ENCODE data around the gene RNGTT.
"Not testable (repeated sequence)": the region's sequence is repeated elsewhere in the genome, so short reads cannot be mapped to it uniquely, and the experiment has no call there.

Gene RNGTT

DNA sequence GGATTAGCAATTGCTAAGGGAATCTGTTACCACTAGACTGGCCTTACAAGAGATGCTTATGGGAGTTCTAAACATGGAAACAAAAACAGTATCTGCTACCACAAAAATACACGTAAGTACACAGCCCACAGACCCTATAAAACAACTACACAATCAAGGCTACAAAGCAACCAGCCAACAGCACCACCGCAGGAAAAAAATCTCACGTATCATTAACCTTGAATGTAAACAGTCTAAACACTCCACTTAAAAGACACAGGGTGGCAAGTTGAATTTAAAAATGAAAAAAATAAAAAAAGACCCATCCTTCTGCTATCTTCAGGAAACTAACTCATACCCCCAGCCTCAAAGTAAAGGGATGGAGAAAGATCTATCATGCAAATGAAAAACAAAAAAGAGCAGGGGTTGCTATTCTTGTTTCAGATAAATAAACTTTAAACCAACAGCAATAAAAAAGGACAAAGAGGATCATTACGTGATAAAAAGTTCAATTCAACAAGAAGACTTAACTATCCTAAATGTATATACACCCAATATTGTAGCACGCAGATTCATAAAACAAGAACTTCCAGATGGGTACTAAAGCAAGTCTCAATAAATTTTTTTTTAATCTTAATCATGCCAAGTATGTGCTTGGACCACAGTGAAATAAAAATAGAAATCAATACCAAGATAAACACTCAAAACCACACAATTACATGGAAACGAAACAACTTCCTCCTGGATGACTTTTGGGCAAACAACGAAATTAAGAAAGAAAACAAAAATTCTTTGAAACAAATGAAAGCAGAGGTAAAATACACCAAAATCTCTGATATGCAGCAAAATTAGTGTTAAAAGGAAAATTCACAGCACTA, 52.3 kb downstream of the RNGTT start:
- Histone ChIP-seq H3K36me3 (ENCODE audit: insufficient read depth, low read length) (0 out of 2 replicates have a peak, but pooled peaks cover 4% of the 10 kb centered on the region), H3K27ac (no peak overlapping the region), H3K4me3 (no peak overlapping the region), H3K9me3 (ENCODE audit: low read depth, low read length) (no peaks in the 10 kb centered on the region), H3K9ac (ENCODE audit: insufficient read length) (no peak overlapping the region)
- no peak for DNase-seq (ENCODE audit: low read depth, low spot score)
- TF ChIP-seq EZH2 (IDR thresholded peaks at IDR 0.05): no peak
- TF ChIP-seq FOXP2 (optimal IDR thresholded peaks at IDR 0.05; ENCODE audit: control extremely low read depth, extremely low read length, insufficient read depth): no peak
- TF ChIP-seq POLR2AphosphoS5 (IDR thresholded peaks at IDR 0.05; ENCODE audit: borderline replicate concordance, low read depth, low read length): no peak

DNA sequence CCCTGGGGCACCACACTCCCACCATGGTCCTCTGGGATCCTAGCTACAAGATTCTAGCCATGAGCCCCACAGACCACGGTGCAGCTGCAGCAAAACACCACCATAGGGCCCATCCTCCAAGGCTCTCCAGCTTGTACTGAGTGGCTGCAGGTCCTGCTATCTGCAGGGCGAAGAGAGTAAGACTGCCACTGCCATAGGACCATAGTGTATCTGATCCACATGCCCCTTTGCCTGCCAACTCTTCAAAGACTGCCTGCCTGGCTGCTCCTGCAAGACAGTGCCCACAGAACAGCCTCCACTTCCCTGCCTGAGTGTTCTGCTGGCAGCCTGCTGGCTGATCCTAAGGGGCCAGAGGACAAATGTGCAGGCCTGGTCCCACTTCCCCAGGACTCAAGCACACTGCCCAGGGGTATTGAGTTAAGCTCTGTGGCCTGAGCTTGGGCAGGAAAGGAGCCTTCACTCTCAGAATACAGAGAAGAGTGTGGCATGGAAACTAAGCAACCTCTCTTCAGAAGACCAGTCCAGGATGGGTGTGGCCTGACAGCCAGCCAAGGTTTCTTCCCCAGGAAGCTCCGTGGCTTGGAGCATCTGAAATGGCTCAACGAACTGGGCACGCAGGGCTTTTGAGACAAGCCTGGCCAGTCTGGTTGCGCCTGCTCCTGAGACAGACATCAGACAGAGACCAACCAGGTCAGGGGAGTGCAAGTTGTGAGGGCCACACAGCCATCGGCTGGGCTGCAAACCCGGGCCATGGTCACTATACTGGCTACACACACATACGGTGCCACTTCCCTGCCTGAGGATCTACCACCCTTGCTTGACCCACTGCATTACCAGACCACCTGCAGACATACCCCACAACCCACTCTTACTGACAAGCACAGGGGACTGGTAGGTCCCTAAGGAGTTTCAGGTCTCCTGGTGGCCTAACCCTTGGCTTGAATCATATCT, 54.5 kb downstream of the RNGTT start:
- TF ChIP-seq POLR2AphosphoS5 (IDR thresholded peaks at IDR 0.05; ENCODE audit: borderline replicate concordance, low read depth, low read length): no peak
- TF ChIP-seq EZH2 (IDR thresholded peaks at IDR 0.05): no peak
- no peak for TF ChIP-seq FOXP2 (optimal IDR thresholded peaks at IDR 0.05; ENCODE audit: control extremely low read depth, extremely low read length, insufficient read depth)
- Histone ChIP-seq H3K9me3 (ENCODE audit: low read depth, low read length) (no peaks in the 10 kb centered on the region), H3K4me3 (no peak overlapping the region), H3K36me3 (ENCODE audit: insufficient read depth, low read length) (peaks cover 7% of the 10 kb centered on the region; the same call in 1 of the 2 replicates), H3K9ac (ENCODE audit: insufficient read length) (no peak overlapping the region), H3K27ac (no peak overlapping the region)
- no peak for DNase-seq (ENCODE audit: low read depth, low spot score)

DNA sequence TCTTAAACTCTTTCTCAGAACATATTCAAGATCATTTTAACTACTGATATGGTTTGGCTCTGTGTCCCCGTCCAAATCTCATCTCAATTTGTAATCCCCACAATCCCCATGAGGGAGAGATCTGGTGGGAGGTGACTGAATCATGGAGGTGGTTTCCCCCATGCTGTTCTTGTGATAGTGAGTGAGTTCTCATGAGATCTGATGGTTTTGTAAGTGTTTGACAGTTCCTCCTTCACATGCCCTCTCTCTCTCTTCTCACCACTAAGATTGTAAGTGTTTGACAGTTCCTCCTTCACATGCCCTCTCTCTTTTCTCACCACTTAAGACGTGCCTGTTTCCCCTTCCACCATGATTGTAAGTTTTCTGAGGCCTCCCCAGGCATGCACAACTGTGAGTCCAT, 56.3 kb downstream of the RNGTT start:
- not testable (repeated sequence) for DNase-seq (ENCODE audit: low read depth, low spot score); H3K9me3 ChIP-seq (ENCODE audit: low read depth, low read length); H3K4me3 ChIP-seq; H3K27ac ChIP-seq; H3K9ac ChIP-seq (ENCODE audit: insufficient read length); H3K36me3 ChIP-seq (ENCODE audit: insufficient read depth, low read length)

DNA sequence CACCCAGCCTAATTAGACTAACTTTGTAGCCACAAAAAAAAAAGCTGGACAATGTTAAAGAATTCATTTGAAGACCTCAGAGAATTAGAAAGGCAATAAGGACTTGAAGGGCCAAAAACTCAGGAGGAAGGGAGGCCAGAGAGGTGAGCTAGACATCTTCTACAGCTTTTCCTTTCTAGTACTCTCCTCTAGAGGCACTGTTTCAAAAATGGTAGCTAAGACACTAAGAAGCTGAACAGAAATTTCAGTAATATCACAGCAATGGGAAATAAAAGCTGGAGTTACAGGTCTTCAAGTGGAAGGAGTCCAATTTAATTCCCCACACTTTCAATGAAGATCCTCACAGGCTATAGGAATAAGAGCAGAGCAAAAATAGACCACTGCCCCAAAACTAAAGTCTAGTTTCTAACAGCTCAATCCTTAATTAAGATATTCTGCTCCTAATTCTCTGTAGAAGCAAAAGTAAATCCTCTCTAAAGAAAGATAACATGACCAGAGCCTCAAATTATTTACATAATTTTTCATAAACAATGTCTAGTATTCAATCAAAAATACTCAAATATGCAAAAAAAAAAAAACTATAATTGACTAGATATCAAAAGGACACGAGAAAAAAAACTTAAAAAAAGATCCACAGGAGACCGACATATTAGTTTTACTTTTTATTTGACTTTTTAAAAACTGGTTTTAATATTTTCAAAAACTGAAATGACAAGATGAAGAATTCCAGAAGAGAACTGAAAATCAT, 63.7 kb downstream of the RNGTT start:
- H3K4me3 ChIP-seq: no peak overlapping the region

DNA sequence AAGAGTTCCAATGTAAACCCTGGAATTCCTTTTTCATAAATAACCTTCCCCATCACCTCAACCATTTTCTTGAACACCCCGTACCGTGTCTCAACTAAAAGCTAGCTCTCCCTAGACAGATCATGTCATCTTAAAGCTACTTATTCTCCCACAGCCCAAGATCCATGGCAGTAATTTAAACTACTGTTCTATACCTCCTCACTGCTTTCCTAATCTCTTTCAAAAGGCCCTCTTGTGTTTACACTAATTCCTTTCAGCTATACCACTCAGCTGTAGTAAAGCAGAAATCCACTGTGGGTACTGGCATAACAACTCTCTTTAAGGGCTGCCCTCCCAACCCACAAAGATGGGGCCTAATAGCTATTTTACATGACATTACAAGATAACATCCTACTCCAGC, 67.5 kb downstream of the RNGTT start:
- Histone ChIP-seq H3K4me3 (no peak overlapping the region), H3K27ac (no peak overlapping the region), H3K9me3 (ENCODE audit: low read depth, low read length) (no peaks in the 10 kb centered on the region), H3K9ac (ENCODE audit: insufficient read length) (no peak overlapping the region), H3K36me3 (ENCODE audit: insufficient read depth, low read length) (peaks cover 3% of the 10 kb centered on the region; the same call in 1 of the 2 replicates)
- DNase-seq (ENCODE audit: low read depth, low spot score): no peak
- no peak for TF ChIP-seq EZH2 (IDR thresholded peaks at IDR 0.05)
- TF ChIP-seq FOXP2 (optimal IDR thresholded peaks at IDR 0.05; ENCODE audit: control extremely low read depth, extremely low read length, insufficient read depth): no peak
- TF ChIP-seq POLR2AphosphoS5 (IDR thresholded peaks at IDR 0.05; ENCODE audit: borderline replicate concordance, low read depth, low read length): no peak

More for the DNA sequence above, 63.7 kb downstream of the RNGTT start:
- TF ChIP-seq FOXP2 (optimal IDR thresholded peaks at IDR 0.05; ENCODE audit: control extremely low read depth, extremely low read length, insufficient read depth): no peak
- TF ChIP-seq EZH2 (IDR thresholded peaks at IDR 0.05): no peak
- TF ChIP-seq POLR2AphosphoS5 (IDR thresholded peaks at IDR 0.05; ENCODE audit: borderline replicate concordance, low read depth, low read length): no peak
- Histone ChIP-seq H3K27ac (no peak overlapping the region), H3K9ac (ENCODE audit: insufficient read length) (no peak overlapping the region), H3K36me3 (ENCODE audit: insufficient read depth, low read length) (peaks cover 8% of the 10 kb centered on the region; the same call in 1 of the 2 replicates), H3K9me3 (ENCODE audit: low read depth, low read length) (no peaks in the 10 kb centered on the region)
- no peak for DNase-seq (ENCODE audit: low read depth, low spot score)

DNA sequence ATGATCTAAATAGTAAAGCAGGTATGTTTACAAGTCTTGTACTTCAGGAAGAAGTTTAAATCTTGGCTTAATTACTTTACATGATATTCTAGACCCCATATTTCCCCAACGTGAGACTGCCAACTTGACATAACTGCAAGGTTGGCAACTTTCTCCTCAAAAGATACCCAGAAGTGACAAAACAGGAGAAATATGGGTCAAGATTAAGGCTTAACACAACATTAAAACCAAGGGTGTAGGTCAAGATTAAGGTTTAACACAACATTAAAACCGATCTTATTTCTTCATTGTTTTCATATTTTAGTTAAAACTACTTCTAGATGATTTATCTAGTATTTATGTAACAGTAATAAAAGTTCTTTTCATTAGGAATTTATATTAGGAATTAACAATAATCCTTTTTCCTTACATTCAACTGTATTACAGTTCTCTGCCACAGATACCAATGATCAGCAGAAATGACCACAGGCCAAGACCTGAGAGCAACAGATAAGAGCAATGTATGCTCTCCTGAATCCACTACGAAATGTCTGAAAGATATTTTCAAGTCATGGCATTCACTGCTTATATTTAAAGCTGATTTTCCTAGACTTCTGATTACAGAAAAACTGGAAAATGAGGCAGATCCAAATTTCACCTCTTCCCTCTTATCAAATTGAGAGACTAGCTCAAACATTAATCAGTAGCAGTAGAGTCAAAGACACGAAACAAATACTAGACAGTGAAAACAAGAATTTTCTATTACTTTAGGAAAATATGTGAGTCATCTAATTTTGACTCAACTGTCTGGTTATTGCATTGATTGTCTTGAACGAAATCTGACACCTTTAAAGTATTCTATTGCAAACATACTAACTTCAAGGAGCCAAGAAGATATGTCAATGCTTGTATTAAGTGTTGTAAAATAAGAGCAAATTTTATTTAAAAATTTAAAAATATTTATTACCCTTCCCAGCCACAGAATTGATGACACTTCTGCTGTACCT, 72.3 kb downstream of the RNGTT start:
- H3K36me3 ChIP-seq (ENCODE audit: insufficient read depth, low read length): peaks cover 20% of the 10 kb centered on the region
- H3K9me3 ChIP-seq (ENCODE audit: low read depth, low read length): no peaks in the 10 kb centered on the region
- TF ChIP-seq EZH2 (IDR thresholded peaks at IDR 0.05) (no peak), POLR2AphosphoS5 (IDR thresholded peaks at IDR 0.05; ENCODE audit: borderline replicate concordance, low read depth, low read length) (no peak), FOXP2 (optimal IDR thresholded peaks at IDR 0.05; ENCODE audit: control extremely low read depth, extremely low read length, insufficient read depth) (no peak)
- no peak overlapping the region for H3K4me3 ChIP-seq
- no peak overlapping the region for H3K27ac ChIP-seq
- DNase-seq (ENCODE audit: low read depth, low spot score): no peak
- no peak overlapping the region for H3K9ac ChIP-seq (ENCODE audit: insufficient read length)

DNA sequence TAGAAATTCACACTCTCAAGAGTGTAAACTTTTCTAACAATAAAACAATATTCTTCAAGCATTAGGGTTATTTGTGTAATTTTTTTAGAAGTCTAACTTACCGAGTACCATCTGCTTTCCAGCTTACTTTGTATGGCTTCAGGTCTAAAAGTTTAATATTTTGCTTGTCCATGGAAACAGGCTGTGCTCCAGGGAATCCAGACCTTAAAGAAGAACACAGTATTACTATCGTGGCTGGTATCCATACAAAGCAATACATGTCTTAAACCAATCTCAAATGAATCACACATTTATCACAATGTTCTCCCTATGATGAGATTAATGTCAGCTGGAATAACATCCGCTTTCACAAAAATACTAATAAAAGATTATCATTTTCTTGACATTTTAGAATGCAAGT, 73.0 kb downstream of the RNGTT start:
- Histone ChIP-seq H3K9me3 (ENCODE audit: low read depth, low read length) (0 out of 2 replicates have a peak, but pooled peaks cover 4% of the 10 kb centered on the region), H3K4me3 (no peak overlapping the region), H3K36me3 (ENCODE audit: insufficient read depth, low read length) (peaks cover 26% of the 10 kb centered on the region), H3K9ac (ENCODE audit: insufficient read length) (no peak overlapping the region), H3K27ac (no peak overlapping the region)
- no peak for DNase-seq (ENCODE audit: low read depth, low spot score)
- no peak for TF ChIP-seq POLR2AphosphoS5 (IDR thresholded peaks at IDR 0.05; ENCODE audit: borderline replicate concordance, low read depth, low read length)
- no peak for TF ChIP-seq EZH2 (IDR thresholded peaks at IDR 0.05)
- no peak for TF ChIP-seq FOXP2 (optimal IDR thresholded peaks at IDR 0.05; ENCODE audit: control extremely low read depth, extremely low read length, insufficient read depth)
